Measurements from ENCODE around the gene TMEM271.

TMEM271 gene

GRCh38 chr4:531721-532565 is 44.2 kb downstream of the TMEM271 start:
- DNase-seq, result no peak

GRCh38 chr4:531076-531475 is 45.0 kb downstream of the TMEM271 start:
- no peak for DNase-seq

GRCh38 chr4:530017-530781 is 45.9 kb downstream of the TMEM271 start:
- no peak for DNase-seq

GRCh38 chr4:529563-529962 is 46.5 kb downstream of the TMEM271 start:
- DNase-seq, result no peak

DNA sequence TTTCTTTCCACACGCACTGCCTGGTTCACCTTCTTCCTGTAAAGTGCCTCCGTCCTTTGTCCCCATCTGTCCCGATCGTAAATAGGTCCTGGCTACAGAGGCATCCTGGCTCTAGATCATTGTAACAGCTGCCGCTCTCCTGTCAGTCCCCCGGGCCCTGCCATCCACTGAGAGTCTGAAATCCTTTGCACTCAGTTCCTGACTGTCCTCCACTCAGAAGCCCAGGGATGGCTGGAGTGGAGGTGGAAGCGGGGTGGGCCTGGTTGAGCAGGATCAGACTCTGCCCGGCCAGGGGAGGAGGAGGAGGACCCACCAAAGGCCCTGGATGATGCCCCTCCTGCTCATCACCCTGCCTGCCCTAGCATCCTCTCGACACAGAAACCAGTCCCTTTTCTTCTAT is 47.3 kb downstream of the TMEM271 start:
- DNase-seq, result no peak

DNA sequence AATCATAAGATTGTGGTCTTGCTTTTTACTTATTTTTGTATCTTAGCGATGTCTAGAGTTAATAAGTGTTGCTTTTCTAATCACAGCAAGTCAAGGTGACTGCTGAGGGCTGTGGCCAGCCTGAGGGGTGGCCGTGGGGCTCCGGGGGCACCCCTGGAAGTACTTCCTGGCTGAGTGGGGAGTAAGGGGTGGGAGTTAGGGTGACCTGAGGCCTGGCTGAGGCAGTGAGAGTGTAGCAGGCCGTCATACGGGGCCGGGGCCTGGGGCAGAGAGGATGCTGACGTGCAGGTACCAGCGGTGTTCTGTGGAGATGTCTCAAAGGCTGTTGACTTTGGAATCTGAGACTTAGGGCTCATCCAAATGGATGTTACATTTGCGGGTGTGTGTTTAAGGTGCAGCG is 47.8 kb downstream of the TMEM271 start:
- no peak for DNase-seq

- no peak for DNase-seq
Measured at GRCh38 chr4:526971-527460, 49.1 kb downstream of the TMEM271 start.

- no peak for DNase-seq
Measured at GRCh38 chr4:526189-526909, 49.7 kb downstream of the TMEM271 start.

DNA sequence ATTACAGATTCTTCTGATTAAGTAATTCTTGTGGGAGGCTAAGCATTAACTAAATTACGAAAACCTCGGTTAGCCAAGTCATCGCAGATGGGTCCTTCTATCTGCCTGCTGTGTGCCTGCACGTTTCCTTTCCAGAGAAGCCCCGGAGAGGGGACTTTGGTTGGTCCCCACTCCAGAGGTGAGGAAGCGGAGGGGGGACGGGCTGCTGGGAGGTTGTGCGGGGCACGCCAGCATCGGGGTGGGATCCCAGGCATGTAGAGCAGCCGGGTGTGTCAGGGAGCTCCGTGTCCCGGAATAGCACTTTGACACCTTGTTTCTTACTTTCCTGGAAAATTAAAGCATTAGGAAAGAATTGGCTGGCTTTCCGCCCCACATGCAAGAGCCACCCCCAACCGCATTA is 50.4 kb downstream of the TMEM271 start:
- DNase-seq, result no peak

- no peak for DNase-seq
Measured at GRCh38 chr4:524196-524595, 51.9 kb downstream of the TMEM271 start.

All from DMS153 (cell line).